Fibroblast of pulmonary artery (primary cell): ENCODE measurements around the gene C16orf95.

ENCODE experiments used
- DNase-seq: peaks from one replicate; pipeline ENCODE4 v3.0.0-alpha.2; 2010; ENCODE audit warnings: low read depth
- H3K4me3 ChIP-seq: replicated peaks from 2 replicates; pipeline ENCODE4 v1.5.1; 2011; ENCODE audit warnings: low read depth, mild to moderate bottlenecking, control low read depth, low read length, moderate library complexity
- TF ChIP-seq, protein P1 (sequence below): IDR thresholded peaks from 2 replicates; pipeline ENCODE4 v1.5.1; 2011; ENCODE audit warnings: mild to moderate bottlenecking, control low read depth, low read length, inconsistent platforms; ENCODE audit errors: missing control alignments

Gene C16orf95

GRCh38 chr16:87274794-87275193 lies 42.4 kb downstream of the C16orf95 start:
- no peak for DNase-seq
- TF ChIP-seq, protein P1, sequence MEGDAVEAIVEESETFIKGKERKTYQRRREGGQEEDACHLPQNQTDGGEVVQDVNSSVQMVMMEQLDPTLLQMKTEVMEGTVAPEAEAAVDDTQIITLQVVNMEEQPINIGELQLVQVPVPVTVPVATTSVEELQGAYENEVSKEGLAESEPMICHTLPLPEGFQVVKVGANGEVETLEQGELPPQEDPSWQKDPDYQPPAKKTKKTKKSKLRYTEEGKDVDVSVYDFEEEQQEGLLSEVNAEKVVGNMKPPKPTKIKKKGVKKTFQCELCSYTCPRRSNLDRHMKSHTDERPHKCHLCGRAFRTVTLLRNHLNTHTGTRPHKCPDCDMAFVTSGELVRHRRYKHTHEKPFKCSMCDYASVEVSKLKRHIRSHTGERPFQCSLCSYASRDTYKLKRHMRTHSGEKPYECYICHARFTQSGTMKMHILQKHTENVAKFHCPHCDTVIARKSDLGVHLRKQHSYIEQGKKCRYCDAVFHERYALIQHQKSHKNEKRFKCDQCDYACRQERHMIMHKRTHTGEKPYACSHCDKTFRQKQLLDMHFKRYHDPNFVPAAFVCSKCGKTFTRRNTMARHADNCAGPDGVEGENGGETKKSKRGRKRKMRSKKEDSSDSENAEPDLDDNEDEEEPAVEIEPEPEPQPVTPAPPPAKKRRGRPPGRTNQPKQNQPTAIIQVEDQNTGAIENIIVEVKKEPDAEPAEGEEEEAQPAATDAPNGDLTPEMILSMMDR, result no peak
- H3K4me3 ChIP-seq, result no peak overlapping the region

DNA sequence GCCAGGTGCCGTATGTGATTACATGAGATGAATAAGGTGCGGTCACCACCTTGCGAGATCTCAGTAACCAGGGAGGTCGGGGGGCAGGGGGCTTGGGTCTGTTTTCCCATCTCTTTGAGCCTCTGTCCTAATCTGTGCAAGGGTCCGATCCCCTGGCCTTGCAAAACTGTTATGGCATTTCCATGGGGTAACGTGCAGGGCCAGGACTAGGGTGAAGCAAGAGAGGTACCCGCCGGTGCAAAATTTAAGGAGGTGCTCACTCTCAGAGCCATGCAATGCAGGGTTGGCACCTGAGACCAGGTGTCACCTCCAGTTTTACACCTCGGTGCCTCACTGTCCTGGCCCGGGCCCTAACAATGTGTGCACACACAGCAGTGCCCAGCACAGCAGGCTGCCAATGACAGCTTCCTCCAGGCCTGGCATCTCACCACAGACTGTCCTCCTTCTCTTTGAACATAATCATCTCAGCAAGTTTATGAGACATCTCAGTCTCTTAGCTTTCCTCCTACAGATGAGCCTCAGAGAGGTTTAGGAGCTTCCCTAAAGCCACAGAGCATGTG lies 43.6 kb downstream of the C16orf95 start:
- DNase-seq, result no peak
- TF ChIP-seq, protein P1, result no peak
- no peak overlapping the region for H3K4me3 ChIP-seq

DNA sequence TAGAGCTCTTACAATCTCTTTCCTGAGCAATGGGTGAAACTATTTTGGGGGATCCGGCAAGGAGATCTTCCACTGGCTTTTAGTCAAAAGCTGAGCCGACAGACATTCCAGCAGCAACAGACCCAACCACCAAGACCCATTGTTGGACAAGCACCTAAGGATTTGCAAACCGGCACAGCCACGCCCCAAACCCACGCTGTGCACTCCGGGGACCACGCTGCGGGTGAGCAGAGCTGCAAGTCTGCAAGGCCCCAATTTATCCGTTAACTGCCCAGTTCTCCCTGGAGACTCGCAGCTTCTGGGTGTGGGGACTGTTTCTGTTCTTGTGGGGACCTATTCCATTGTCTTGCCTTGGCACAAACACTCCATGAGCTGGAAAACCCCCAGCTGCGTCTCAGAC lies 45.9 kb downstream of the C16orf95 start:
- no peak overlapping the region for H3K4me3 ChIP-seq
- DNase-seq, result no peak
- TF ChIP-seq, protein P1, result no peak

- no peak overlapping the region for H3K4me3 ChIP-seq
- DNase-seq, result no peak
- TF ChIP-seq, protein P1, result no peak
These were observed 49.6 kb downstream of the C16orf95 start for GRCh38 chr16:87267566-87267965.

GRCh38 chr16:87266846-87267245 lies 50.3 kb downstream of the C16orf95 start:
- DNase-seq, result no peak
- H3K4me3 ChIP-seq, result no peak overlapping the region
- TF ChIP-seq, protein P1, result no peak

DNA sequence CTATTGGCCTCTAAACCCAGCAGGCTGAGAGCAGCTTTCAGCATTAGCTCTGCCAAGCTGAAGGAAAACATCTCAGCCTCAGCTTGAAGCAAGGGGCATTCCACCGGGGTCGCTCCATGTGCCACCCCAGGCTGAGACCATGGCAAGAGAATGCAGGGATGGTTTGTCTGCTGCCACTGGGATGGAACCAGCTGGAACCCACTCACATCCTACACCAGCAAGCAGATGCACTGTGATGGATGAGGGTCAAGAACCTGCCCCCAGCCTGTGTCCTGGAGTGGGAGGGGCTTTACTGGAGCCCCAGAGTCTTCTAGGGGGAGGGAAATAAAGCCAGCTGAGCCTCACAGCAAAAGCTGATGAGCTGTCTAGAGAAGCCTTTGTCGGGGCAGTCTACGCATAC lies 51.9 kb downstream of the C16orf95 start:
- no peak overlapping the region for H3K4me3 ChIP-seq
- TF ChIP-seq, protein P1, result no peak
- DNase-seq, result no peak

- H3K4me3 ChIP-seq, result no peak overlapping the region
- TF ChIP-seq, protein P1, result no peak
- DNase-seq, result no peak
These were observed 52.6 kb downstream of the C16orf95 start for GRCh38 chr16:87264634-87265033.
